Measurements from ENCODE around the gene C7orf33.

C7orf33 gene

GRCh38 chr7:148598351-148598750 is 7.8 kb downstream of the C7orf33 start:
- H3K27me3 ChIP-seq (ENCODE audit: control insufficient read depth, insufficient read depth, low read length): no peaks in the 10 kb centered on the region
- H3K9me3 ChIP-seq (ENCODE audit: control insufficient read depth, low read length): no peaks in the 10 kb centered on the region
- no peak overlapping the region for H3K4me3 ChIP-seq (ENCODE audit: low read depth, low read length)
- H3K79me2 ChIP-seq: no peaks in the 10 kb centered on the region
- H3K9ac ChIP-seq: no peak overlapping the region
- H3K4me2 ChIP-seq (ENCODE audit: low read length): no peak overlapping the region
- H3K36me3 ChIP-seq (ENCODE audit: control insufficient read depth, insufficient read depth, low read length): no peaks in the 10 kb centered on the region
- no peak for TF ChIP-seq CTCF (IDR thresholded peaks at IDR 0.05)
- no peak overlapping the region for H2AFZ ChIP-seq
- no peaks in the 10 kb centered on the region for H3K4me1 ChIP-seq
- no peak overlapping the region for H3K27ac ChIP-seq

- Histone ChIP-seq H3K27me3 (ENCODE audit: control insufficient read depth, insufficient read depth, low read length) (no peaks in the 10 kb centered on the region), H2AFZ (no peak overlapping the region), H3K9ac (no peak overlapping the region), H3K27ac (no peak overlapping the region), H3K4me1 (no peaks in the 10 kb centered on the region), H3K4me2 (ENCODE audit: low read length) (no peak overlapping the region), H3K79me2 (no peaks in the 10 kb centered on the region), H3K9me3 (ENCODE audit: control insufficient read depth, low read length) (no peaks in the 10 kb centered on the region), H3K36me3 (ENCODE audit: control insufficient read depth, insufficient read depth, low read length) (no peaks in the 10 kb centered on the region), H3K4me3 (ENCODE audit: low read depth, low read length) (no peak overlapping the region)
- no peak for TF ChIP-seq CTCF (IDR thresholded peaks at IDR 0.05)
Measured at GRCh38 chr7:148605350-148605749, 14.8 kb downstream of the C7orf33 start.

GRCh38 chr7:148607151-148607661 is 16.6 kb downstream of the C7orf33 start:
- no peak for TF ChIP-seq CTCF (IDR thresholded peaks at IDR 0.05)
- Histone ChIP-seq H3K4me3 (ENCODE audit: low read depth, low read length) (no peak overlapping the region), H3K27ac (no peak overlapping the region)

GRCh38 chr7:148609045-148609725 is 18.6 kb downstream of the C7orf33 start:
- Histone ChIP-seq H3K9ac (no peak overlapping the region), H3K27ac (no peak overlapping the region), H3K4me3 (ENCODE audit: low read depth, low read length) (no peak overlapping the region), H2AFZ (no peak overlapping the region), H3K9me3 (ENCODE audit: control insufficient read depth, low read length) (no peaks in the 10 kb centered on the region), H3K4me1 (no peaks in the 10 kb centered on the region), H3K27me3 (ENCODE audit: control insufficient read depth, insufficient read depth, low read length) (no peaks in the 10 kb centered on the region), H3K36me3 (ENCODE audit: control insufficient read depth, insufficient read depth, low read length) (no peaks in the 10 kb centered on the region), H3K79me2 (no peaks in the 10 kb centered on the region), H3K4me2 (ENCODE audit: low read length) (no peak overlapping the region)
- no peak for TF ChIP-seq CTCF (IDR thresholded peaks at IDR 0.05)

More at GRCh38 chr7:148607151-148607661, 16.6 kb downstream of the C7orf33 start:
- Histone ChIP-seq H3K9ac (no peak overlapping the region), H2AFZ (no peak overlapping the region), H3K36me3 (ENCODE audit: control insufficient read depth, insufficient read depth, low read length) (no peaks in the 10 kb centered on the region), H3K4me2 (ENCODE audit: low read length) (no peak overlapping the region), H3K4me1 (no peaks in the 10 kb centered on the region), H3K9me3 (ENCODE audit: control insufficient read depth, low read length) (no peaks in the 10 kb centered on the region), H3K27me3 (ENCODE audit: control insufficient read depth, insufficient read depth, low read length) (no peaks in the 10 kb centered on the region), H3K79me2 (no peaks in the 10 kb centered on the region)

GRCh38 chr7:148611692-148612091 is 21.1 kb downstream of the C7orf33 start:
- no peak overlapping the region for H3K4me2 ChIP-seq (ENCODE audit: low read length)
- no peak for TF ChIP-seq CTCF (IDR thresholded peaks at IDR 0.05)
- H3K36me3 ChIP-seq (ENCODE audit: control insufficient read depth, insufficient read depth, low read length): no peaks in the 10 kb centered on the region
- H3K27ac ChIP-seq: no peak overlapping the region
- H3K27me3 ChIP-seq (ENCODE audit: control insufficient read depth, insufficient read depth, low read length): no peaks in the 10 kb centered on the region
- H3K9me3 ChIP-seq (ENCODE audit: control insufficient read depth, low read length): no peaks in the 10 kb centered on the region
- no peak overlapping the region for H2AFZ ChIP-seq
- H3K79me2 ChIP-seq: no peaks in the 10 kb centered on the region
- no peak overlapping the region for H3K9ac ChIP-seq
- no peaks in the 10 kb centered on the region for H3K4me1 ChIP-seq
- no peak overlapping the region for H3K4me3 ChIP-seq (ENCODE audit: low read depth, low read length)

All from parathyroid adenoma (tissue), 2 donors.